HT1080 (cell line): ENCODE results near the gene NELFB. TPM values are rescaled to one million over a fixed set of nuclear protein-coding genes. Genes with fewer than 3 reads are reported as not detected.

Source experiments
- total RNA-seq: library from RNA; depleted of rRNA; stranded (reverse); fragments of >200 nt; shearing (Covaris generic); gene quantifications from 2 replicates; pipeline ENCODE4 v1.2.3, GENCODE V29; 2014; rRNA removed

The NELFB gene
- total RNA-seq, 1 experiment from 2014 or later: 83.3 TPM

Other genes with a start within 250 kb of the NELFB start
- gene ABCA2, start 227.1 kb upstream of the NELFB start, total RNA-seq: 7.5 and 9.0 TPM in 2 replicates
- gene FUT7, start 223.2 kb upstream of the NELFB start, total RNA-seq: not detected in 2 replicates
- 31.5 and 39.2 TPM in 2 replicates for gene NPDC1, start 209.2 kb upstream of the NELFB start, total RNA-seq
- not detected in 2 replicates for gene ENTPD2, start 201.3 kb upstream of the NELFB start, total RNA-seq
- gene SAPCD2, start 184.8 kb upstream of the NELFB start, total RNA-seq: 58.5 and 69.2 TPM in 2 replicates
- gene UAP1L1, start 177.8 kb upstream of the NELFB start, total RNA-seq: 12.0 and 15.6 TPM in 2 replicates
- gene MAN1B1, start 168.3 kb upstream of the NELFB start, total RNA-seq: 56.1 and 59.3 TPM in 2 replicates
- 43.8 and 45.5 TPM in 2 replicates for gene DPP7, start 140.6 kb upstream of the NELFB start, total RNA-seq
- gene GRIN1, start 116.2 kb upstream of the NELFB start, total RNA-seq: not detected in 2 replicates
- not detected in 2 replicates for gene LRRC26, start 85.3 kb upstream of the NELFB start, total RNA-seq
- not detected in 2 replicates for gene TMEM210, start 83.3 kb upstream of the NELFB start, total RNA-seq
- gene ANAPC2, start 66.8 kb upstream of the NELFB start, total RNA-seq: 18.5 and 27.2 TPM in 2 replicates
- gene SSNA1, start 66.7 kb upstream of the NELFB start, total RNA-seq: 101 and 138 TPM in 2 replicates
- 12.0 and 13.6 TPM in 2 replicates for gene TPRN, start 54.6 kb upstream of the NELFB start, total RNA-seq
- 63.4 and 65.8 TPM in 2 replicates for gene TMEM203, start 49.7 kb upstream of the NELFB start, total RNA-seq
- gene NDOR1, start 49.6 kb upstream of the NELFB start, total RNA-seq: 17.9 and 26.2 TPM in 2 replicates
- gene RNF208, start 33.1 kb upstream of the NELFB start, total RNA-seq: 0.10 and 0.96 TPM in 2 replicates
- gene CYSRT1, start 30.2 kb upstream of the NELFB start, total RNA-seq: 1.1 and 1.4 TPM in 2 replicates
- not detected in 2 replicates for gene RNF224, start 27.8 kb upstream of the NELFB start, total RNA-seq
- not detected in 2 replicates for gene SLC34A3, start 24.4 kb upstream of the NELFB start, total RNA-seq
- 624 and 993 TPM in 2 replicates for gene TUBB4B, start 14.0 kb upstream of the NELFB start, total RNA-seq
- not detected in 2 replicates for gene STPG3, start 4.0 kb upstream of the NELFB start, total RNA-seq
- gene TOR4A, start 22.4 kb downstream of the NELFB start, total RNA-seq: 66.1 and 74.7 TPM in 2 replicates
- gene NRARP, start 46.9 kb downstream of the NELFB start, total RNA-seq: 0.30 and 0.90 TPM in 2 replicates
- 3.5 and 4.7 TPM in 2 replicates for gene EXD3, start 167.8 kb downstream of the NELFB start, total RNA-seq
- 0.10 TPM in 1 of 2 replicates, not detected in the other for gene NOXA1, start 168.1 kb downstream of the NELFB start, total RNA-seq
- gene ENTPD8, start 186.0 kb downstream of the NELFB start, total RNA-seq: not detected in 2 replicates
- gene NSMF, start 204.0 kb downstream of the NELFB start, total RNA-seq: 34.5 and 40.0 TPM in 2 replicates